Stomach (tissue), 9 donors: ENCODE measurements around the gene ZGPAT. TPM values are rescaled to one million over a fixed set of nuclear protein-coding genes. Genes with fewer than 3 reads are reported as not detected.

Experiments used
- DNase-seq, 2 donors: peaks; one replicate each; pipeline versions ENCODE4 v3.0.0 to v3.0.0-alpha.2; 2013 to 2019
- H3K27ac ChIP-seq, 5 donors: fragments of 200-600 bp in 4 of 5; sonication (generic) in 4 of 5; one replicate each; pipeline ENCODE4 v1.5.1; 2013 to 2019; ENCODE audit warnings: mild to moderate bottlenecking in 1 of 5, moderate library complexity in 1 of 5
- H3K27me3 ChIP-seq, 3 donors: fragments of 200-600 bp; sonication (generic); one replicate each; pipeline ENCODE4 v1.5.1; 2017 to 2019; ENCODE audit warnings: mixed run types in 1 of 3
- H3K36me3 ChIP-seq, 4 donors: fragments of 200-600 bp; sonication (generic); 1 replicate in 3 of 4; 2 replicates in 1 of 4; pipeline ENCODE4 v1.5.1; 2016 to 2019
- H3K4me1 ChIP-seq, 4 donors: fragments of 200-600 bp; sonication (generic); one replicate each; pipeline ENCODE4 v1.5.1; 2016 to 2019
- H3K4me3 ChIP-seq, 4 donors: fragments of 200-600 bp; sonication (generic) in 3 of 4; one replicate each; pipeline ENCODE4 v1.5.1; 2016 to 2019; ENCODE audit warnings: mild to moderate bottlenecking in 1 of 4
- H3K9me3 ChIP-seq, 4 donors: fragments of 200-600 bp; sonication (generic); one replicate each; pipeline ENCODE4 v1.5.1; 2016 to 2019
- EP300 ChIP-seq: sonication (generic); formaldehyde crosslinking; IDR thresholded peaks from one replicate; pipeline ENCODE4 v1.6.1; 2017; ENCODE audit warnings: antibody characterized with exemption
- POLR2A ChIP-seq, 4 donors: fragments of 450-650 bp; IDR thresholded peaks; one replicate each; pipeline ENCODE4 v1.6.1; 2016; ENCODE audit warnings: antibody characterized with exemption in 4 of 4, control low read depth in 2 of 4, mild to moderate bottlenecking in 1 of 4, moderate library complexity in 1 of 4
- POLR2AphosphoS5 ChIP-seq, 3 donors: sonication (generic); formaldehyde crosslinking; IDR thresholded peaks; one replicate each; pipeline ENCODE4 v1.6.1; 2016; ENCODE audit warnings: antibody characterized with exemption in 3 of 3
- WGBS, 5 donors: extraction: QIAGEN DNeasy Blood & Tissue Kit in 3 of 5; methylation state at CpG; one replicate each; pipeline versions ENCODE4 v1.1.5 to v1.1.7; 2013 to 2018; 5-methylcytosine and 5-hydroxymethylcytosine counted together
- intact Hi-C: fragments of 100-400 bp; cut with DNase I; formaldehyde crosslinking; loops from one replicate; pipeline ENCODE4 v1.15.1; 2023; ENCODE audit warnings: low total_unique reads
- polyA plus RNA-seq, 3 donors: library from polyadenylated mRNA; stranded (reverse); fragments of 200-250 nt; gene quantifications; one replicate each; pipeline ENCODE4 v1.2.3, GENCODE V29; 2013
- small RNA-seq, 4 donors: library from RNA; depleted of rRNA; stranded (forward); fragments of <200 nt; gene quantifications; one replicate each; pipeline ENCODE3, GENCODE V24; 2016
- total RNA-seq, 5 donors: library from RNA; depleted of rRNA; stranded (reverse); fragments of >200 nt; gene quantifications; one replicate each; pipeline versions ENCODE4 v1.1.0 to v1.2.3, GENCODE V29; 2014 to 2016
- TF ChIP-seq, protein P1 (sequence below), 7 experiments: fragments of 450-650 bp in 4 of 7; fragments of 200-600 bp in 3 of 7; sonication (generic) in 3 of 7; IDR thresholded peaks; one replicate each; pipeline ENCODE4 v1.5.1; 2016 to 2019; ENCODE audit warnings: antibody characterized with exemption in 7 of 7, control low read depth in 2 of 7, mild to moderate bottlenecking in 1 of 7
- donor health status: healthy with polysubstance abuse.
- donor health status: Bipolar disorder and iron deficiency.
- donor health status: healthy.

The ZGPAT gene
- total and polyA plus RNA-seq, 8 donors = 12.3 to 49.6 (median 38.5) TPM

DNA sequence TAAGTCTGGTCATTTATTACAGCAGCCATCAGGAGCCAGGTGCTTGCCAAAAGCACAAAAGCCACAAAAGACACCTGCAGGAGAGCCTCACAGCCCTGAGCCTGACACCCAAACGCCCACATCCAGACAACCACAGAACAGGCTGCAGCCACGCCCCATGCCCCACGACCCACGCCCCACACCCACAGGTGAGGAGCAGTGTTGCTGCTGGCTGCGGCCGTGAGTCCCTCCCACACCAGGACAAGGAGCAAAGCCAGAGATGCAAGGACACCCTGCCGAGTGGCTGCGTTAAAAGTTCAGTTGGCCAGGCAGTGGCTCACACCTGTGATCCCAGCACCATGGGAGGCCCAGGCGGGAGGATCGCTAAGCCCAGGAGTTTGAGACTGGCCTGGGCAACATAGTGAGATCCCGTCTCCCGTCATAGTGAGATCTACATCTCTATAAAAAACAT is 74.7 kb downstream of the ZGPAT start:
- intact Hi-C loops = no loop called here
- H3K4me1 ChIP-seq = peaks cover 0 to 8% (median 3%) of the 10 kb centered on the region in 4 donors
- no peak overlapping the region for H3K27ac ChIP-seq
- peaks cover 0 to 5% (median 2%) of the 10 kb centered on the region in 4 donors for H3K36me3 ChIP-seq
- TF ChIP-seq, protein P1, sequence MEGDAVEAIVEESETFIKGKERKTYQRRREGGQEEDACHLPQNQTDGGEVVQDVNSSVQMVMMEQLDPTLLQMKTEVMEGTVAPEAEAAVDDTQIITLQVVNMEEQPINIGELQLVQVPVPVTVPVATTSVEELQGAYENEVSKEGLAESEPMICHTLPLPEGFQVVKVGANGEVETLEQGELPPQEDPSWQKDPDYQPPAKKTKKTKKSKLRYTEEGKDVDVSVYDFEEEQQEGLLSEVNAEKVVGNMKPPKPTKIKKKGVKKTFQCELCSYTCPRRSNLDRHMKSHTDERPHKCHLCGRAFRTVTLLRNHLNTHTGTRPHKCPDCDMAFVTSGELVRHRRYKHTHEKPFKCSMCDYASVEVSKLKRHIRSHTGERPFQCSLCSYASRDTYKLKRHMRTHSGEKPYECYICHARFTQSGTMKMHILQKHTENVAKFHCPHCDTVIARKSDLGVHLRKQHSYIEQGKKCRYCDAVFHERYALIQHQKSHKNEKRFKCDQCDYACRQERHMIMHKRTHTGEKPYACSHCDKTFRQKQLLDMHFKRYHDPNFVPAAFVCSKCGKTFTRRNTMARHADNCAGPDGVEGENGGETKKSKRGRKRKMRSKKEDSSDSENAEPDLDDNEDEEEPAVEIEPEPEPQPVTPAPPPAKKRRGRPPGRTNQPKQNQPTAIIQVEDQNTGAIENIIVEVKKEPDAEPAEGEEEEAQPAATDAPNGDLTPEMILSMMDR (IDR thresholded peaks at IDR 0.05) = no peak
- TF ChIP-seq POLR2AphosphoS5 (IDR thresholded peaks at IDR 0.05) (no peak), EP300 (no peak), POLR2A (IDR thresholded peaks at IDR 0.05) (no peak)
- no peak for DNase-seq
- no peak overlapping the region for H3K4me3 ChIP-seq
- no peaks in the 10 kb centered on the region for H3K9me3 ChIP-seq
- WGBS, 5 donors = 74 to 98% (median 77%) methylated on average over 4 to 12 of the region's 12 CpGs
- H3K27me3 ChIP-seq = no peaks in the 10 kb centered on the region

DNA sequence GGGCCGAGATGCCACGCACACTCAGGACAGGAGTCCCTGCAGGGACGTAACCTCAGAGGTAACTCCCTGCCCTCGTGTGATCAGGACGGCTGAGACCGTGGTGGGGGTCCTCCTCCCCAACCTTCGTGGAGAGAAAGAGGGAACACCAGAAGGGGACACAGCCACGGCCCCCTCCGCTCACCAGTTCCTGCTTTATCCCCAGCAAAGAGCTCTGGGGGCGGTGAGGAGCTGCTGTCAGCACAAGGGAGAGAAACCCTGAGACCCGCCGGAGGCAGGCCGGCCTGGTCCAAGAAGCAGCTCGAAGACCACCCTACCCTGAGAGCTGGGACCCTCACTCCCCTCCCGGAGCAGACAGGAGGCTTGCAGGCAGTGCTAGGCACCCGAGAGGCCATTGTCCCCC is 76.1 kb downstream of the ZGPAT start:
- TF ChIP-seq POLR2AphosphoS5 (IDR thresholded peaks at IDR 0.05) = no peak
- TF ChIP-seq, protein P1 (IDR thresholded peaks at IDR 0.05) = no peak
- TF ChIP-seq POLR2A (IDR thresholded peaks at IDR 0.05) = no peak
- no peak for TF ChIP-seq EP300
- intact Hi-C loops = no loop called here
- H3K9me3 ChIP-seq = no peaks in the 10 kb centered on the region
- no peaks in the 10 kb centered on the region for H3K27me3 ChIP-seq
- H3K4me3 ChIP-seq = no peak overlapping the region
- peaks cover 0 to 8% (median 6%) of the 10 kb centered on the region in 4 donors for H3K36me3 ChIP-seq
- no peak overlapping the region for H3K27ac ChIP-seq
- no peak for DNase-seq
- WGBS, 5 donors = 82 to 94% (median 85%) methylated on average over 9 to 16 of the region's 16 CpGs
- peaks cover 0 to 8% (median 3%) of the 10 kb centered on the region in 4 donors for H3K4me1 ChIP-seq

DNA sequence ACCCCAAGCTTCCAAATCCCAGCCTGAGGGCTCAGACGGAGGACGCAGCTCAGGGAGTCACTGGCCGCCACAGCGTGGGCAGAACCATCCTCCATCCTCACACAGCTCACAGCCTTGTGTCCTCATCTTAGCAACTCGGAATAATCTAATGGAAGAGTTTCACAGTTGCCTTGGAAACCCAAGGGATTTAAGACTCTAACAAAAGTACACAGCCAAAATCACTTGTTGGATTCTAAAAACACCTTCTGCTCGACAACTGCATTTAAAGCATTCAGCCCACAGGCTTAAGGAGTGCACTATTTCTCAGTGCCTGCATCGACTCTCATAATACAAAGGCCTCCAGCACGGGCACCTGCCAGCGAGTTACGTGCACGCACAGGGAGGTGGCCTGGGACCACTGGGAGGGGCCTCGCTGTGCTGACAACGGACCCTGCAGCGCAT is 77.9 kb downstream of the ZGPAT start:
- TF ChIP-seq EP300 (no peak), POLR2AphosphoS5 (IDR thresholded peaks at IDR 0.05) (no peak), POLR2A (IDR thresholded peaks at IDR 0.05) (no peak)
- TF ChIP-seq, protein P1 (IDR thresholded peaks at IDR 0.05) = no peak
- DNase-seq = no peak
- no peak overlapping the region for H3K27ac ChIP-seq
- H3K9me3 ChIP-seq = no peaks in the 10 kb centered on the region
- 66 to 70% (median 68%) methylated on average over 14 of the region's 14 CpGs for WGBS, 5 donors
- H3K36me3 ChIP-seq = peaks cover 5 to 23% (median 21%) of the 10 kb centered on the region in 4 donors
- intact Hi-C loops = no loop called here
- peaks cover 0 to 8% (median 3%) of the 10 kb centered on the region in 4 donors for H3K4me1 ChIP-seq
- H3K4me3 ChIP-seq = no peak overlapping the region
- no peaks in the 10 kb centered on the region for H3K27me3 ChIP-seq

Small RNA genes lying within 50 kb of the gene (small RNA-seq; reads per million reads assigned to genes)
- 0 reads per million in 4 donors for gene LIME1
- gene TNFRSF6B = 0 reads per million in 4 donors

Other genes with a start within 250 kb of the ZGPAT start
- gene KCNQ2, start 235.4 kb upstream of the ZGPAT start, total RNA-seq = 1 to 10 TPM in 1 of 5 donors, not detected in 4; 2.2 TPM
- under 1 TPM in 2 of 3 donors, not detected in 1; 0.03 to 0.25 TPM for gene KCNQ2, start 235.4 kb upstream of the ZGPAT start, polyA plus RNA-seq
- 10 to 100 TPM in 2 of 5 donors, 1 to 10 TPM in 1, under 1 TPM in 1, not detected in 1; 0.58 to 64.8 (median 16.7) TPM for gene EEF1A2, start 209.0 kb upstream of the ZGPAT start, total RNA-seq
- gene EEF1A2, start 209.0 kb upstream of the ZGPAT start, polyA plus RNA-seq = 10 to 100 TPM in 2 of 3 donors, 1 to 10 TPM in 1; 4.6 to 53.0 (median 25.0) TPM
- gene PPDPF, start 187.3 kb upstream of the ZGPAT start, total RNA-seq = 100 to 1,000 TPM in 2 of 5 donors, 10 to 100 TPM in 2, 1 to 10 TPM in 1; 1.8 to 213 (median 84.8) TPM
- gene PPDPF, start 187.3 kb upstream of the ZGPAT start, polyA plus RNA-seq = 100 to 1,000 TPM; 570 to 756 (median 749) TPM
- gene PTK6, start 170.7 kb upstream of the ZGPAT start, total RNA-seq = 10 to 100 TPM; 10.3 to 98.5 (median 22.2) TPM
- gene PTK6, start 170.7 kb upstream of the ZGPAT start, polyA plus RNA-seq = 10 to 100 TPM in 2 of 3 donors, 1 to 10 TPM in 1; 7.7 to 32.5 (median 23.6) TPM
- gene SRMS, start 160.3 kb upstream of the ZGPAT start, total RNA-seq = 1 to 10 TPM in 1 of 5 donors, under 1 TPM in 1, not detected in 3; 0.87 to 3.5 TPM
- gene SRMS, start 160.3 kb upstream of the ZGPAT start, polyA plus RNA-seq = 1 to 10 TPM in 1 of 3 donors, not detected in 2; 2.1 TPM
- 1 to 10 TPM in 1 of 5 donors, under 1 TPM in 1, not detected in 3; 0.55 to 1.2 TPM for gene FNDC11, start 153.9 kb upstream of the ZGPAT start, total RNA-seq
- 1 to 10 TPM in 1 of 3 donors, under 1 TPM in 2; 0.25 to 3.1 (median 0.50) TPM for gene FNDC11, start 153.9 kb upstream of the ZGPAT start, polyA plus RNA-seq
- 10 to 100 TPM; 27.4 to 95.5 (median 41.2) TPM for gene HELZ2, start 133.8 kb upstream of the ZGPAT start, total RNA-seq
- gene HELZ2, start 133.8 kb upstream of the ZGPAT start, polyA plus RNA-seq = 1 to 10 TPM; 4.4 to 7.3 (median 6.9) TPM
- gene GMEB2, start 80.9 kb upstream of the ZGPAT start, total RNA-seq = 10 to 100 TPM in 2 of 5 donors, 1 to 10 TPM in 3; 1.8 to 20.4 (median 8.3) TPM
- 1 to 10 TPM; 5.4 to 7.5 (median 7.4) TPM for gene GMEB2, start 80.9 kb upstream of the ZGPAT start, polyA plus RNA-seq
- gene STMN3, start 54.6 kb upstream of the ZGPAT start, total RNA-seq = 10 to 100 TPM in 2 of 5 donors, 1 to 10 TPM in 2, under 1 TPM in 1; 0.87 to 13.4 (median 5.5) TPM
- 10 to 100 TPM; 12.3 to 14.8 (median 12.5) TPM for gene STMN3, start 54.6 kb upstream of the ZGPAT start, polyA plus RNA-seq
- 10 to 100 TPM; 13.6 to 70.4 (median 32.7) TPM for gene RTEL1, start 49.7 kb upstream of the ZGPAT start, total RNA-seq
- 1 to 10 TPM; 7.6 to 10.0 (median 9.2) TPM for gene RTEL1, start 49.7 kb upstream of the ZGPAT start, polyA plus RNA-seq
- gene TNFRSF6B, start 11.4 kb upstream of the ZGPAT start, total RNA-seq = 10 to 100 TPM in 1 of 5 donors, 1 to 10 TPM in 3, not detected in 1; 1.1 to 16.9 (median 3.2) TPM
- 10 to 100 TPM in 1 of 3 donors, 1 to 10 TPM in 2; 8.5 to 26.2 (median 9.5) TPM for gene TNFRSF6B, start 11.4 kb upstream of the ZGPAT start, polyA plus RNA-seq
- 100 to 1,000 TPM in 1 of 5 donors, 10 to 100 TPM in 3, 1 to 10 TPM in 1; 7.6 to 103 (median 35.8) TPM for gene ARFRP1, start 63 bp upstream of the ZGPAT start, total RNA-seq
- 10 to 100 TPM; 30.2 to 56.2 (median 35.9) TPM for gene ARFRP1, start 63 bp upstream of the ZGPAT start, polyA plus RNA-seq
- 100 to 1,000 TPM in 1 of 5 donors, 10 to 100 TPM in 2, 1 to 10 TPM in 2; 3.6 to 117 (median 16.8) TPM for gene LIME1, start 28.6 kb downstream of the ZGPAT start, total RNA-seq
- gene LIME1, start 28.6 kb downstream of the ZGPAT start, polyA plus RNA-seq = 10 to 100 TPM; 17.1 to 24.3 (median 19.9) TPM
- 10 to 100 TPM in 3 of 5 donors, 1 to 10 TPM in 2; 7.1 to 60.5 (median 25.9) TPM for gene SLC2A4RG, start 31.7 kb downstream of the ZGPAT start, total RNA-seq
- gene SLC2A4RG, start 31.7 kb downstream of the ZGPAT start, polyA plus RNA-seq = 10 to 100 TPM; 40.1 to 76.9 (median 57.4) TPM
- gene ZBTB46, start 123.2 kb downstream of the ZGPAT start, total RNA-seq = 10 to 100 TPM in 1 of 5 donors, 1 to 10 TPM in 3, under 1 TPM in 1; 0.58 to 13.4 (median 4.1) TPM
- 1 to 10 TPM; 1.1 to 1.8 (median 1.7) TPM for gene ZBTB46, start 123.2 kb downstream of the ZGPAT start, polyA plus RNA-seq
- not detected for gene ABHD16B, start 153.5 kb downstream of the ZGPAT start, total RNA-seq
- under 1 TPM in 2 of 3 donors, not detected in 1; 0.37 to 0.43 TPM for gene ABHD16B, start 153.5 kb downstream of the ZGPAT start, polyA plus RNA-seq
- gene TPD52L2, start 157.2 kb downstream of the ZGPAT start, total RNA-seq = 10 to 100 TPM; 42.0 to 53.1 (median 45.5) TPM
- 10 to 100 TPM; 72.8 to 75.6 (median 73.3) TPM for gene TPD52L2, start 157.2 kb downstream of the ZGPAT start, polyA plus RNA-seq
- 10 to 100 TPM; 23.7 to 60.1 (median 52.7) TPM for gene DNAJC5, start 187.1 kb downstream of the ZGPAT start, total RNA-seq
- gene DNAJC5, start 187.1 kb downstream of the ZGPAT start, polyA plus RNA-seq = 10 to 100 TPM; 23.1 to 26.4 (median 25.6) TPM
- gene UCKL1, start 248.4 kb downstream of the ZGPAT start, total RNA-seq = 100 to 1,000 TPM in 1 of 5 donors, 10 to 100 TPM in 4; 20.9 to 107 (median 36.8) TPM
- 10 to 100 TPM; 17.7 to 60.5 (median 24.0) TPM for gene UCKL1, start 248.4 kb downstream of the ZGPAT start, polyA plus RNA-seq